NCI-H187 treated with DMSO at 0.1 percent for 48 hours (cell line): ENCODE results near the gene APEH.
"Not testable (repeated sequence)": the region's sequence is repeated elsewhere in the genome, so short reads cannot be mapped to it uniquely, and the experiment has no call there.

Source experiments
- DNase-seq: peaks from one replicate; lab custom pipeline; 2025; lab: John Stamatoyannopoulos, UW

The APEH gene

DNA sequence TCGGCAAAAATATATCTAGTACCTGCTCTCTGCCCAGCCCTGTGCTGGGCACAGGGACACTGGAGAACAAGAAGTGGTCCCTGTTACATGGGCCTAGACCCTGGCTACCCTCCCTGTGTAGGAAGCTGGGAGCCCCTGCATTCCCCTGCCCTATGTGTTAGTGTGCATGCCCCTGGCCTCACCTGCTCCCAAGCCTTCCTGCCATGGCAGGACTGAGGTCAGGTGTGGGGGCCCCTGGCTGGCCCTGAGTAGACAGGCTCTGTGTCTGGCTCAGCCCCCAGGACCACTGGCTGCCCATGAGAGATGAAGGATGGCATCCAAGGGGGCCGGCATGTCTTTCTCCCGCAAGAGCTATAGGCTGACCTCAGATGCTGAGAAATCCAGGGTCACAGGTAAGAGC is 16.7 kb downstream of the APEH start:
- DNase-seq, result not testable (repeated sequence)

GRCh38 chr3:49691481-49691880 is 17.3 kb downstream of the APEH start:
- DNase-seq, result not testable (repeated sequence)

GRCh38 chr3:49694409-49695070 is 20.4 kb downstream of the APEH start:
- not testable (repeated sequence) for DNase-seq

GRCh38 chr3:49695350-49696015 is 21.3 kb downstream of the APEH start:
- DNase-seq, result not testable (repeated sequence)

DNA sequence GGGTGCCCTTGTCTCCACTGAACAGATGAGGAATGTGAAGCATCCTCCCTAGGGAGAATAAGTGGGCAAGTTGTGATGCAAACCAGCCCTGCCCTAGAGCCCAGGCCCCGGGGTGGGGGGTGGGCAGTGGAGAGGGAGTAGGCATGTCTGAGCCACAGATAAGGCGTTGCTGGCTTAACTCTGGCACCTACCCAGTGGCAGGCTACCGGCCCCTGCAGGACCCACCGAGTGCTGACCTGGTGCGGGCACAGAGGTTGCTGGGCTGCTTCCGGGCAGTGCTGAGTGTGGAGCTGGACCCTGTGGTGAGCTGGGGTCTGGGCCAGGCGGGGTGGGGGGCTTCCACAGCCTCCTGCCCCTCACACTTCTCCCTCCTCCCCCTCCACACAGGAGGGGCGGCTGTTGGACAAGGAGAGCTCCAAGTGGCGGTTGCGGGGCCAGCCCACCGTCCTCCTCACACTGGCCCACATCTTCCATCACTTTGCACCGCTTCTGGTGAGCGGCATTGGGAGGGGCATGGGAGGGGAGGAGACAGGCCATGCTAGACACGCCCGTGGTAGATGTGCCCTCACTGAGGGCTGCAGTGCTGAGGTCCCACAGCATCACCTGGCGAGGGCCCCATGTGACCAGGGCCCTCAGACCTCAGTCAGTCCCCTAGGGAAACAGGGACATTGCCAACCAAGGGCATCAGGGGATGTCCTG is 25.3 kb downstream of the APEH start:
- no peak for DNase-seq

DNA sequence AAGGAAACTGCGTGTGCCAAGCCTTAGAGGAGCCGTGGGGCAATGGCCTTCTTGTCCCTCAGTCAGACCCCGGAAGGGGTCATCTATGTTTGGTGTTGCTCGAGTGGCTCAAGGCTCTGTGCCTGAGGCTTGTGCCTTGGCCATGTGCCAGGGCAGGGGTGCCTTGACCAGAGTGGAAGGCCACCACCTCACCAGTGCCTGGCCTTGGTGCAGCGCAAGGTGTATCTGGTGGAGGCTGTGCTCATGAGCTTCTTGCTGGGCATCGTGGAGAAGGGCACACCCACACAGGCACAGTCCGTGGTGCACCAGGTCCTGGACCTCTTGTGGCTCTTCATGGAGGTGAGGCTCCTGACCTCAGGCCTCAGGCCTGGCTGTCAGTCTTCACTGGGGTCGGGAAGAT is 25.9 kb downstream of the APEH start:
- DNase-seq, result no peak

- DNase-seq, result no peak
Observed at GRCh38 chr3:49700453-49701128, 26.4 kb downstream of the APEH start.

GRCh38 chr3:49701388-49702077 is 27.4 kb downstream of the APEH start:
- no peak for DNase-seq

GRCh38 chr3:49702672-49703071 is 28.5 kb downstream of the APEH start:
- DNase-seq, result no peak

DNA sequence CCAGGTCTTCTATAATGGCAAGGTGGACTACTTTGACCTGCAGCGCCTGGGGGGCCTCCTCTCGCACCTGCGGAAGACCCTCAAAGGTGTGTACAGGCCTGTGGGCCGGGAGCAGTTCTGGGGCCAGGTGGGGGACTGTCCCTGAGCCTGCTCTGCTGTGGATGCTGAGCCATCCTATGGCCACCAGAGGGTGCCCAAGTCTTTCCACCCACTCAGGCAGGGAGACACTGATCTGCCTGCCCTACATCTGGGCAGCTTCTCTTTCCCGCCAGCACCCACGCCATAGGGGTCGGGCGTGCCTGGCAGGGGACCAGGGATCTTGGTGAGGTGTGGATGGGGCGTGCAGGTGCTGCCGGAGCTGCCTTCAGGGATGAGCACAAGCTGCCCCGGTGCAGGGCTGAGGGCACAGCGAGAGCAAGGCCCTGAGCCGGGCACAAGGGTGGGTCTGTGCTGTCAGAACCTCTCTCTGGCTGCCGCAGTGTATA is 29.3 kb downstream of the APEH start:
- no peak for DNase-seq

GRCh38 chr3:49703956-49704355 is 29.8 kb downstream of the APEH start:
- DNase-seq, result no peak

DNA sequence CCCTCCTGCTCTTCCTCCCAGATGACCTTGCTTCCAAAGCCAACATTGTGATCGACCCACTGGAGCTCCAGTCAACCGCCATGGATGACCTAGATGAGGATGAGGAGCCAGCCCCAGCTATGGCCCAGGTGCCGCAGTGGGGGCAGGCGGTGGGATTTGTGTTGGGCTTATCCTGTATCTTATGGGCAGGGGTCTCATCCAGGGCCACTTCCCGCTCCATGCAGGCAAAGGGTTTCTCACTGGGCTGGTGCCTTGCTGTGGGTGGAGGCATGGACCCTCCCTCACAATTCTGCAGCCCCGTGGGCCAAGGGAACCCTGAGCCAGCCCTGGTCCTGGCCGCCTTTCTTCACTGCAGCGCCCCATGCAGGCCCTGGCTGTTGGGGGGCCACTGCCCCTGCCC is 30.5 kb downstream of the APEH start:
- no peak for DNase-seq

DNA sequence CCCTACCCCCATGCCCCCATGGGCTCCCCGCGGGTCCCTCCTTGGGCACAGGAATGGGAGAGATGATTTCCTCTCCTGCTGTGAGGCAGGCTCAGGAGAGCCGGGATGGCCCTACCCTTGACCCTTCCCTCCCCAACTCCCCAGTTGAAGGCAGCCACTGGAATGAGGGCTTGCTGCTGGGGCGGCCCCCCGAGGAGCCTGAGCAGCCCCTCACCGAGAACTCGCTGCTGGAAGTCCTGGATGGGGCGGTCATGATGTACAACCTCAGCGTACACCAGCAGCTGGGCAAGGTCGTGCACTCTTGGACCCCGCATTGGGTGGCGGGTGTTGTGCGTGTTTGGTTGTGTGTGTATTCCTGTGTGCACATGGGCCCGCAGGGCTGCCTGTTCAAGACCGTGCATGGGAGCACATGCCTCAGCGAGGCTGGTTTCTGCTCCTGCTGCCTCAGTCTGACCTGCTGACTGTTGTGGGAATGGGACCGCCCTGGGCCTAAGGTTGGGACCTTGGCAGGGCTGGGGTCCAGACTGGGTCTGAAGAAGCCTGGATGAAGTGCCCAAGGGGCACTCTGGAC is 31.3 kb downstream of the APEH start:
- DNase-seq, result no peak

DNA sequence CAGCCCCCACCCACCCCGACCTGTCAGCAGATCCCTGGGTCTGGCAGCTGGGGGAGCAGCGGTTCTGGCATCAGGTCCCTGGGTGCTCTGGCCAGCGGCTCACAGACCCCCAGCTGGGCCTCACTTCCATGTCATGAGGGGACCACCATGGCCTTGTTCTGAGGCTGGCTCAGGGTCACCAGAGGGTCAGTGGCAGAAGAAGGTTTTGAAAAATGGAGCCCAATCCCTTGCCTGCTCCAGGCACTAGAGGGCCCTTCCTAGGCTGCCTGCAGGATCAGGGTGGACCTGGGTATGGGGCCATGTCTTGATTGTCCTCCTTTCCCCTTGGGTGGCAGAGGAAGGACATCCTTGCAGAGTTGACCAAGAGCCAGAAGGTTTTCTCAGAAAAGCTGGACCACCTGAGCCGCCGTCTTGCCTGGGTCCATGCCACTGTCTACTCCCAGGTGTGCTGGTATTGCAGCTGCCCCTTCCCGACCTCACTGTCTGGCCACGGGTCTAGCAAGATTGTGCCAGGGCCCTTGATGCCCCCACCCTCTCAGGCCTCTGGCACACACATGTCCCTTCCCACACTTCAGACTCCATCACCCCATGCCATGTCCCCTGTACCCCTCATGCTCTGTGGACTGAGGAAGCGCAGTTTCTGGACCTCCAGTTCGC is 32.4 kb downstream of the APEH start:
- DNase-seq, result no peak

DNA sequence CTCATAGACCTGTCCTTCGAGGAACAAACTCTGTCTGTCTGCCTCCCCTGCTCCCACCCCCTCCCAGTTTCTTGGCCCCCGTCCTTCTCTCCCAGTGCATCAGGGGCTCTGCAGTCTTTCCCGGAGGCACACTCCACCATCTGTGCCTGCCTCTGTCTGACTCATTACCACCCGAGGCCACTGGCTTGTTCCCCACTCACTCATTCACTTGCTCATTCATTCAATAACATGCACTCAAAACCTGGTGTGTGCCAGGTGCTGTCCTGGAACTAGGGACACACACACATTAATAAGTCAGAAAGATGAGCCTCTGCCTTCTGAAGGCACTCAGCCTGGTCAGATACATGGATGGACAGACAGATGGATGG is 32.9 kb downstream of the APEH start:
- no peak for DNase-seq

DNA sequence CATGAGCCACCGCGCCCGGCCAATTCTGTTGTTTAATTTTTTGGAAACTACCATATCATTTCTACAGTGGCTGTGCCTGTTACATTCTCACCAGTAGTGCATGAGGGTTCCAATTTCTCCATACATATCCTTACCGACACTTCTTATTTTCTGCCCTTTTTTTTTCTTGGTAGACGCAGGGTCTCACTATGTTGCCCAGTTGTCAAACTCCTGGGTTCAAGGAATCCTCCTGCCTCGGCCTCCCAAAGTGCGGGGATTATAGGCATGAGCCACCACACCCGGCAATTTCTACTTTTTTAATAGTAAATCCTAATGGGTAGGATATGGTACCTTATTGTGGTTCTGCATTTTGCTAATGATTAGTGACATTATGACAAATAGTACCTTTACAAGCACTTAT is 35.7 kb downstream of the APEH start:
- no peak for DNase-seq

DNA sequence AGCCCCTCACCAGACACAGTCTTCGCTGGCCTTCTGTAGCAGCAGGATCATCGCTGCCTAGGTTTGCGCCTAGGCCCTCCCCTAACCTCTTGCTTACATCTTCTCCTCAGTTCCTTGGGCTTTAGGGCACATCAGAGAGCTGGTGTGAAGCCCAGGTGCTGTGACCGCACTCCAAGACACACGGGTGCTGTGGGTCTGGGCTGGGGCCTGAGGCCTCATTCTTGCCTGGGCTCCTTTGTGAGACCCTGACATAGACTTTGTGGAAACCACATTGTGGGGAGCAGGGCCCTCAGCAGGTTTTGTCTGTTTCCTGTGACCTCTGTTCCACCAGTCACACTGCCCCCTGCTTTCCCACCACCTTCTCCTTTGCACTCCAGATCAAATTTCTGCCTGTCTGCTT is 37.3 kb downstream of the APEH start:
- DNase-seq, result no peak

DNA sequence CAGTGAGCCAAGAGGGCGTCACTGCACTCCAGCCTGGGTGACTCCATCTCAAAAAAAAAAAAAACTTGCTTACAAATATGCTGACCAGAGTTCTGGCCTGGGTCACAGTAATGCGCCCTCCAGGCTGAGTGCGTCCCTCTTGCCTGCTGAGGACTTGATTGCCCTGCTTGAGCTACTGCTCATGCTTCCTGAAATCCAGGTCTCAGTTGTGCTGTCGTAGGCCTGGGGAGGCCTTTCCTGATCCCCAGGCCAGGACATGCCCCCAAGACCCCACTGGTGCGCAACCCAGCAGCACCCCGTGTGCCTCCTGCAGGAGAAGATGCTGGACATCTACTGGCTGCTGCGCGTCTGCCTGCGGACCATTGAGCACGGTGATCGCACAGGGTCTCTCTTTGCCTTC is 38.0 kb downstream of the APEH start:
- no peak for DNase-seq

GRCh38 chr3:49712631-49713317 is 38.6 kb downstream of the APEH start:
- no peak for DNase-seq

DNA sequence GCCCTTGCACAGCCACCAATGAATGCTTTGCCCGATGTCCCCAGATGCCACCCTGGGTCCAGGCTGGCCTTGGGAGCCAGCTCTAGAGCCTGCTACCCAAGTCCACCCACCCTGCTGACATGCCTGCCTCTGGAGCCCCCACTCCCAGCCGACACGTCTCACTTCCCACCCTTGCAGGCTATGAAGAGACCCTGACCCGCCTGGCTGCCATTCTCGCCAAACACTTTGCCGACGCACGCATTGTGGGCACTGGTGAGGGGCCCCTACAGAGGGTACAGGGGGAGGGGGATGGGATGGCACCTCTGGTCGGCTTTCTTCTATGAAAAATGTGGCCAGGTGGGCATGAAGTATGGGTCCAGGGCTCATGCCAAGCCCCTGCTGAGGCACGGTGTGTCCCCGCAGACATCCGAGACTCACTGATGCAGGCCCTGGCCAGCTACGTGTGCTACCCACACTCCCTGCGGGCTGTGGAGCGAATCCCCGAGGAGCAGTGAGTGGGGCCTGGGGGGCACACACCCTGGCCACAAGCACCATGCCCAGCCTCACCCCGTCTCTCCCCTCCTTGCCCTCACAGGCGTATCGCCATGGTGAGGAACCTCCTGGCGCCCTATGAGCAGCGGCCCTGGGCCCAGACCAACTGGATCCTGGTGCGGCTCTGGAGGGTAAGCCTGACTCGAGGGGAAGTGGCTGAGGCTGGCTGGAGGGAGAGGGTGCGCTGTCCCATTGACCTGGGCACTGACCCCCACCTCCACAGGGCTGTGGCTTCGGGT is 39.4 kb downstream of the APEH start:
- no peak for DNase-seq
